Sciatic nerve (tissue), 2 donors: ENCODE data around the gene AURKB. TPM values are rescaled to one million over a fixed set of nuclear protein-coding genes. Genes with fewer than 3 reads are reported as not detected.
A peak's percentile ranks its signal among the peaks of the same experiment; 100 is the strongest.
"Not testable (repeated sequence)": the region's sequence is repeated elsewhere in the genome, so short reads cannot be mapped to it uniquely, and the experiment has no call there.

Source experiments
- ATAC-seq: fragments of 200-7000 bp; cut with Tn5 transposase; one replicate; pipeline ENCODE4 v1.9.1; 2020; ENCODE audit warnings: mild to moderate bottlenecking, moderate library complexity
- DNase-seq: peaks from one replicate; pipeline ENCODE4 v3.0.0-alpha.2; 2020; ENCODE audit warnings: low spot score
- intact Hi-C: fragments of 100-400 bp; cut with DNase I; formaldehyde crosslinking; loops from one replicate; pipeline ENCODE4 v1.14.2; 2022
- total RNA-seq: library from RNA; stranded (reverse); fragmentation: NEBNext Ultra II Directional; extraction: Animal tissue kit (Norgen Biotek cat#: 25700); gene quantifications from one replicate; pipeline ENCODE4 v1.2.1, GENCODE V29; 2021
- donor health status: DM: no; HTN: no; CAD: no.
- donor health status: DM: no; HTN: no; CAD: no.

The AURKB gene
- total RNA-seq, 1 donor from 2014 or later = 48.5 TPM

DNA sequence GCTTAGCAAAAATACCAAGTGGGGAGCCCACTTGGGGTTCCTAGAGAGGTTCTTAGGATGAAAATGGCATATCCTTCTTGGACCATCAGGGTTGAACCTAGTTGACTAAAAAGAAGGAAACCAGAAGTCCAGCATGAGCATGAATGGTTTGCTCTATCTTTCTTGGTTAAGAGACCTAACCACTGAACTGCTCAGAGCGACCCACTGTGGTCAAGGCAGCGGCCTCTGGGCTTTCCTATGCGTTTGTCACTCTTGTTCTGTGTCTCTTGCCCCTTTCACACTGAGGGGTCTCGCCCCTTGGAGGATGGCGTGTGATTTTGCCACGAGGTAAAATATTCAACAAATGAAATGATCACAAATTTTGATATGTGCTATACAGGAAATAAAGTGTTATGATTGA lies 19.9 kb downstream of the AURKB start:
- no peak for DNase-seq
- no peak for ATAC-seq
- intact Hi-C loops = no loop called here

DNA sequence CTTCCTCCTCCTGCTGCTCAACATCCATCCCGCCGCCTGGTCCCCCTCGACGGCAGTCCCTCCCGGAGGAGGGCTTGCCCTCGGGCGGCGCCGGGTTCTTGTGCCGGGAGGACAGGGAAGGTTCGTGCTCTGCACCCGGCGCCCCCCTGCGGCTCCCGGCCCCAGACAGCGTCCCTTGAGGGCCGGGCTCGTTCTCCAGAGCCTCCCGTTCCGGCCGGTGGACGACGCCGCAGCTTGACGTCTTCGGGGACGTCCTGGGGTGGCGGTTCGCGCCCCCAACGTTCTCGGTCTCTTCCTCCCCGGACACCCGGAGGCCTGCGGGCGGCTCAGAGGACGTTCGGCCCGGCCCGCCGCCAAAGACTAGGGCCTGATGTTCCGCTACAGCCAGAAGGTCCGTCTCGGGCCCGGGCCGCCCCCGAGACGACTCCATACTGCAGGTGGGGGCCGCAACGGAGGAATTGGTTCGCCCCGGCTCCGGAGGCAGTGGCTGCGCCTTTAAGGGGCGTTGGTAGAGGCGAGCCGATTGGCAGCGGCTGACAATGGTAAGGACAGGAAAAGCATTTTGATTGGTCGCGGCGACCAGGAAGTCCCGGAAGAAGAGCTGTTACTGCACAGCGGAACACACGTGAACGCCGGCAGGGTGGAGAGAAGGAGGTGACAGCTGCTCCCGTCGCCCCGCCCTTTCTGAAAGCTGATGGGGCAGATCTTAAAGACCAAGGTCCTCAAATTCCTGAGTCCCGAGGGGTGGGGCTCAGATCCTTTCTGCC lies 20.5 kb downstream of the AURKB start, which contains the start of gene BORCS6:
BORCS6 (minus strand) TSS at position 470 of the 767 bp plus-strand sequence; CDS start at position 430, 40 bp downstream.
- intact Hi-C loops = no loop called here
- DNase-seq = peak; percentile 98
- ATAC-seq = peak; percentile 76

- intact Hi-C loops = no loop called here
- DNase-seq = no peak
- no peak for ATAC-seq
Observed at GRCh38 chr17:8189041-8189710, 21.2 kb downstream of the AURKB start.

GRCh38 chr17:8188263-8188839 lies 22.0 kb downstream of the AURKB start:
- intact Hi-C loops = no loop called here
- ATAC-seq (no peak), DNase-seq (no peak)

DNA sequence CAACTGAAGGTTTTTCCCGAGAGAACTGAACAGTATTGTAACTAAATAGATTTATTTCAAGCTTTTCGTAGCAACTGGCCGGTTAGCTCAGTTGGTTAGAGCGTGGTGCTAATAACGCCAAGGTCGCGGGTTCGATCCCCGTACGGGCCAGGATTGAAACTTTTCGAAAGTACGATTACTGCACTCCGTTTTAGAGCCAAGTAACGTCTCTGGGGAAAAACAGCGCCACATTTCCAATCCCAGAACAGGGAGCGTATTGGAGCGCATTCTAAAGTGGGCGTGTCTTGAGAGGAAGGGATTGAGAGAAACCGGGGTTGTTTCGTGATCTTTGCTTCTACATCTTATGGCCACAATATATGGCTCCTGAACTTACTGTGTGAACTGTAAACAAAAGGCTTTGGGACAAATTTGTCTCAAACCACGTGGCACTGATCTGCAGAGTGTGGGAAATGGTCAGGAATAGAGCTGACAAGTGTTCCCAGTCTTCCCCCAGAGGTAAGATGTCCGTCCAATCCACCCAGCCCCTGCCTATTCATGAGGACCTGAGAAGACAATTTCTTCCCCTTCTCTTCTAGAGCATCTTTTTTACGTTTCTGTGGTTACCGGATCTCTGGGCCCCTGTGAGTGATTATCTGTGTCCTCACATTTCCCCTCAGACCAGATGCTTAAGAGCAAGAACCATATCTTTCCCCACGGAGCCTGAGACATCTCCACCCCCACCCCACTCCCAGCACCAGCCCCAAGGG lies 22.7 kb downstream of the AURKB start:
- ATAC-seq = peak; percentile 65
- DNase-seq = peak; percentile 96
- intact Hi-C loops = loop anchor here (2.0 kb wide), 1 partner anchor 49 kb away; no protein-coding TSS in a partner anchor

DNA sequence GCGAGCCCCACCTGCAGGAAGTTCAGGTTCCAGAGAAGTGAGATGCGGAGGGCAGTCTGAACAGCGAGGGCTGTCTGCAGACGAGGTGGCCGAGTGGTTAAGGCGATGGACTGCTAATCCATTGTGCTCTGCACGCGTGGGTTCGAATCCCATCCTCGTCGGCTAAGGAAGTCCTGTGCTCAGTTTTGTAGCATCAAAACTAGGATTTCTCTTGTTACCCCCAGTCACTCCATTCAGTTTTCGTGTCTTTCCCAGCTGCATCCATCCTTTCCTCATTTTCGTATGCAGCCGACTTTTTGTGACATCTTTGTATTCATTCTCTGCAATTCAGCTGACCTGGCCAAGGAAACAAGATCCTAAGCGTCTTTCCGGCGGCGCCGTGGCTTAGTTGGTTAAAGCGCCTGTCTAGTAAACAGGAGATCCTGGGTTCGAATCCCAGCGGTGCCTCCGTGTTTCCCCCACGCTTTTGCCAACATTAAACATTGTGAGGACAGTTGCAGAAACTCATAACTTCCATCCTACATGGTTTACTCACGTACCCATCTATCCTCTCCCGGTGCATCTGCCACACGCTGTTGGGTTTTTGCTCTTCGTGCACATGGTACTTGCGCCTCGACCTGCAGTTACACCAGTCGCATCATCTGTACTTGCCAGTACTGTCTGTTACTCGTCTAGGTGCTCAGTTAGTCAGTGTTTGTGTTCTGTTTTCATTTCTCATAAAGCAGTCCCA lies 23.4 kb downstream of the AURKB start:
- ATAC-seq (peak; percentile 87), DNase-seq (peak; percentile 96)
- intact Hi-C loops = loop anchor here (2.0 kb wide), 1 partner anchor 48 kb away; no protein-coding TSS in a partner anchor

- intact Hi-C loops = loop anchor here (2.0 kb wide), 1 partner anchor 48 kb away; no protein-coding TSS in a partner anchor
Observed at GRCh38 chr17:8186446-8186786, 24.0 kb downstream of the AURKB start.

GRCh38 chr17:8185582-8186445 lies 24.6 kb downstream of the AURKB start:
- intact Hi-C loops = loop anchor here (2.0 kb wide), 1 partner anchor 47 kb away; no protein-coding TSS in a partner anchor
- ATAC-seq = peak; percentile 71
- DNase-seq = peak; percentile 97

More at GRCh38 chr17:8186446-8186786, 24.0 kb downstream of the AURKB start:
- ATAC-seq (no peak), DNase-seq (no peak)

- no peak for ATAC-seq
- intact Hi-C loops = no loop called here
- no peak for DNase-seq
Observed at GRCh38 chr17:8176998-8177731, 33.2 kb downstream of the AURKB start.

DNA sequence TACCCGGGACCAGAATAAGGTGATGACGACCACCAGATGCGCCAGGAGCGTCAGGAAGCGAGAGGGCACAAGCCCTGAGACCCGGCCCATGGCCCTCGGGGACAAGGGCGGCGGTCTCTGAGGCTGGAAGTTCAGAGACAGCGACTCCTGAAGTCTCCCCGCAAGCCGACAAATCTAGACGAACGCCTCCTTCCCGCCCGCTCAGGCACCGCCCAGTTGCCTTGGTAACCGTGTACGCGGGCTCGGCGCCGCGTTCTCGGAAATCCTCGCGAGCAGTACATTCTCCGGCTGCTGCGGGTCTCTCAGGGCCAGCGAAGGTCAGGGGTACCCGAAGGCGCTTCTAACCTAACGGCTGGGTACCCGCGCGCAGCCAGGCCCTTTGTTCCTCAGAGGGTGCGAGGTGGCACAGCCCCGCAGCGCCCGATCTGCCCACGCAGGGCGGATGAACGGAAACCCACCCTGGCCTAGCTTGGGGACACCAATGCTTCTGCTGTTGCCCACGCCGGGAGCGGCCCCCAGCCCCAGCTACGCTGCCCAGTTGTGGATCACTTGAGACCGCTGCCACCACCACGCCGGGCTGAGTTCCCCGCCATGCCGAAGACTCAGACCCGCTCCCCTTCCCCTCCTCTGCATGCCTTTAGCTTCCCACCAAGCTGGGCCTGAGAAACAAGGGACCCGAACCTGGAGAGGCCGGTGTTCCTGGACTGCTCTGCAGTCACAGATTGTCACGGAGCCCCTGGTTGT lies 34.0 kb downstream of the AURKB start, which contains the start of gene TMEM107:
TMEM107 (minus strand) TSS at position 184 of the 744 bp plus-strand sequence; CDS start at position 90, 94 bp downstream.
- ATAC-seq = peak; percentile 88
- intact Hi-C loops = no loop called here
- peak; percentile 94 for DNase-seq

GRCh38 chr17:8175795-8176196 lies 34.6 kb downstream of the AURKB start:
- peak; percentile 29 for ATAC-seq
- no peak for DNase-seq
- intact Hi-C loops = no loop called here

DNA sequence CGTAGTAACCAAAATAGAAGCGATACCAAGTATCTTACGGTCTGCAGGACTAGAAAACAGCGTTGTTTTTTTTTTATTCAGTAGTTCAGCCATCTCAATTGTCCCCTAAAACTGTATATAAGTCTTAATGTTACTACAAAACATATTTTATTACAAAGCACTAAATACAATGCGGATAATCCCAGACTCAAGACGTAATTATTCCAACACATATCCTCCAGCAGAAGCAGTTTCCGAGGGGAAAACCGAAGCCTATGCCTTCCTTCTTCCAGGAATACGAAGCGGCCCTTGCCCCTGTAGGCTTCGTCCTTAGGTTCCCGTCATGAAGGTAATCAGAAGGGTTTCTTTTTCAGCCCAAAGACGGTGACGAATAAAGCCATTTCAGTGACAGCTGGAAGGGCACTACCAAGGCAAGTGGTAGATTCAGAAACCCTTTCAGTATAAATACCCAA lies 36.5 kb downstream of the AURKB start:
- intact Hi-C loops = loop anchor here (5.0 kb wide), 1 partner anchor 332 kb away; no protein-coding TSS in a partner anchor
- no peak for DNase-seq
- ATAC-seq = no peak

- intact Hi-C loops = loop anchor here (5.0 kb wide), 1 partner anchor 331 kb away; no protein-coding TSS in a partner anchor
- DNase-seq (peak; percentile 84), ATAC-seq (peak; percentile 88)
Observed at GRCh38 chr17:8173056-8173870, 37.1 kb downstream of the AURKB start.

DNA sequence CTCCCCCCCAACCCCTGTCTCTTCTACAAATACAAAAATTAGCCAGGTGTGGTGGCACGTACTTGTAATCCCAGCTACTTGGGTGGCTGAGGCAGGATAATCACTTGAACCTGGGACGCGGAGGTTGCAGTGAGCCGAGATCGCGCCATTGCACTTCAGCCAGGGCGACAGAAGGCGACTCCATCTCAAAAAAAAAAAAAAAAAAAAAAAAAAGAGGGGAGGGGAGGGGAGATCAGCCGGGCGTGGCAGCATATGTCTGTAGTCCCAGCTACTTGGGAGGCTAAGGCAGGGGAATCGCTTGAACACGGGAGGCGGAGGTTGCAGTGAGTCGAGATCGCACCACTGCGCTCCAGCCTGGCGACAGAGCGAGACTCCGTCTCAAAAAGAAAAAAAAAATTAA lies 40.2 kb downstream of the AURKB start:
- intact Hi-C loops = loop anchor here (5.0 kb wide), 1 partner anchor 328 kb away; no protein-coding TSS in a partner anchor
- ATAC-seq, DNase-seq: not testable (repeated sequence)

DNA sequence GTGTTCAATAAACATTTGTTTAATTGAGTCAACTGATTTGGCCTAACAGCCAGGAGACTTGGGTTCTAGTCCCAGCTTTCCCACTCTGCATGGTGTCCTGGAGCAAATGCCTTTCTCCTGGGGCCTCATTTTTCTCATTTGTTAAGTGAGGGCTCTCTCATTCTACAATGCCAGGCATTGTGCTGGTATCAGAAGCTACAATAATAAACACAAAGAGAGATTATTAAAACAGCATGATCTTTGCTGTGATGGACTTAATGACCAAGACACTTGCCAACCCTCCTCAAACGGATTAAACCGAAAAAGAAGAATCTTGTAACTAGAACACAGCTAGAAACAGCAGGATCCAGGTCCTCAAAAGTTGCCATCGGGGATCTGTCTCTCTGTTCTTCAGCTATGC lies 42.8 kb downstream of the AURKB start:
- DNase-seq (no peak), ATAC-seq (no peak)
- intact Hi-C loops = no loop called here
